Prostate gland (tissue), 2 donors: Measurements from ENCODE around the gene GHRH. TPM values are rescaled to one million over a fixed set of nuclear protein-coding genes. Genes with fewer than 3 reads are reported as not detected.
A peak's percentile ranks its signal among the peaks of the same experiment; 100 is the strongest.

ENCODE experiments used
- DNase-seq: peaks from one replicate; pipeline ENCODE4 v3.0.0-alpha.2; 2019; ENCODE audit warnings: low spot score
- H3K27ac ChIP-seq, 2 donors: fragments of 200-600 bp; sonication (generic); 2 replicates each; pipeline ENCODE4 v1.5.1; 2017 to 2019
- H3K27me3 ChIP-seq: fragments of 200-600 bp; sonication (generic); replicated peaks from 2 replicates; pipeline ENCODE4 v1.5.1; 2019; ENCODE audit not compliant: insufficient read depth
- H3K36me3 ChIP-seq, 2 donors: fragments of 200-600 bp; sonication (generic); 1 replicate in 1 of 2; 2 replicates in 1 of 2; pipeline versions ENCODE4 v1.5.1 to v1.8.1; 2017 to 2019
- H3K4me1 ChIP-seq: fragments of 200-600 bp; sonication (generic); replicated peaks from 2 replicates; pipeline ENCODE4 v1.5.1; 2019
- H3K4me3 ChIP-seq, 2 donors: fragments of 200-600 bp; sonication (generic); 2 replicates each; pipeline ENCODE4 v1.5.1; 2017 to 2019
- H3K9me3 ChIP-seq: fragments of 200-600 bp; sonication (generic); 2 replicates; pipeline ENCODE4 v1.5.1; 2017
- POLR2A ChIP-seq: fragments of 450-650 bp; IDR thresholded peaks from one replicate; pipeline ENCODE4 v1.6.1; 2016; ENCODE audit warnings: antibody characterized with exemption, mild to moderate bottlenecking
- POLR2AphosphoS5 ChIP-seq: sonication (generic); formaldehyde crosslinking; IDR thresholded peaks from one replicate; pipeline ENCODE4 v1.6.1; 2017; ENCODE audit warnings: antibody characterized with exemption
- WGBS: methylation state at CpG from one replicate; pipeline ENCODE4 v1.1.5; 2018; 5-methylcytosine and 5-hydroxymethylcytosine counted together
- intact Hi-C: fragments of 100-400 bp; cut with DNase I; formaldehyde crosslinking; loops from one replicate; pipeline ENCODE4 v1.14.2; 2022
- total RNA-seq, 2 donors: library from RNA; depleted of rRNA; stranded (reverse); fragments of >200 nt; gene quantifications; one replicate each; pipeline ENCODE4 v1.1.0, GENCODE V29; 2016
- TF ChIP-seq, protein P1 (sequence below), 4 experiments: fragments of 200-600 bp in 2 of 4; fragments of 450-650 bp in 2 of 4; sonication (generic) in 2 of 4; IDR thresholded peaks; 1 replicate in 3 of 4; 2 replicates in 1 of 4; pipeline ENCODE4 v1.5.1; 2016 to 2019; ENCODE audit warnings: antibody characterized with exemption in 4 of 4, mild to moderate bottlenecking in 2 of 4, moderate library complexity in 2 of 4

The GHRH gene
- total RNA-seq, 2 donors from 2014 or later = not detected

DNA sequence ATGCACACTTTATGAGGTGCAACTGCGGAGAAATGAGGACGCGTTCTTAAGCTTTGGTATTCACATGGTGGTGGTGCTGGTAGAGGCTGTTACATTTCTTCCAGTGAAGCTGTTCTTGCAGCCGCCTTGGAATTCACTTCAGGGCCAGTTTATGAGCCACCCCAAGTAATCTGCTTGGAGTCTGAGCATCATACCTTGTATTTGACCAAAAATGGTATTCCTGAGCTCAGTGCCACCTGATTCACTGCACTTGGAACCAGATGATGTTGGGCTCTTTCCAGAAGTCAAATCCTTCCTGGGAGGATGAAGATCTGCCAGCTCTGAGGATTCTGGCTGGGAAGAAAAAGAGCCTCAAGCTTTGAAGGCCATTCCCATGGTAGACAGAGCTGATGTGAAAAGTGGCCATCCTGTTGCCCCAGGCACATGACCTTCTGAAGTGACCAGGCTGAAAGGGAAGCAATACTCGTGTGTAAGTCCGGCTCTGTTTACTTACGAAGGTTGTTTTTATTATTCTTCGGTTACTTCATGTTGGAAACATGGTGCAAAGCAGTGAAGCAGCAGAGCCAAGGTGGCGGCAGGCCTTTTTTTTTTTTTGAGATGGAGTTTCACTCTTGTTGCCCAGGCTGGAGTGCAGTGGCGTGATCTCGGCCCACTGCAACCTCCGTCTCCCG, 35.6 kb upstream of the GHRH start:
- Histone ChIP-seq H3K4me3 (no peak overlapping the region), H3K27me3 (no peaks in the 10 kb centered on the region), H3K36me3 (no peaks in the 10 kb centered on the region), H3K4me1 (peaks cover 17% of the 10 kb centered on the region), H3K27ac (peak overlapping the region; percentile 63), H3K9me3 (no peaks in the 10 kb centered on the region)
- WGBS = 42% methylated on average over 13 of the region's 13 CpGs
- TF ChIP-seq POLR2AphosphoS5 = peak; percentile 66
- TF ChIP-seq POLR2A = no peak
- intact Hi-C loops = no loop called here
- peak; percentile 31 for DNase-seq

DNA sequence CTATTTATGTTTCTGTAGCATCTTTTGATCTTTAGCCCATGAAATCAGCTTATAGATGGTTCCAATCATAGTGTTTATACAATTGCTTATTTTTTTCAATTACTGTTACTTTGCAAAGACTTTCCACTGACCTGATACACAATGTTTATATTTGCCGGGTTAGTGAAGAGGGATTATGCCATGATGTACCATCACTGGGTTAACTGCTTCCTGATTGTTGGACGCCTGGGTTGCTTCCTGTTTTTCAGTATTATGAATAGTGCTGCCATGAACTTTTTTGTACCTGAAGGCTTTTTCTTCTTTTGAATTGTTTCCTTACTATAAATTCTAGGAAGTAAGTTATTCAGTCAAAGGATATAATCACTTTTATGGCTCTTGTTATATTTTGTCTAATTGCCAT, 34.8 kb upstream of the GHRH start:
- H3K4me3 ChIP-seq = no peak overlapping the region
- DNase-seq = no peak
- TF ChIP-seq POLR2A = no peak
- no peak for TF ChIP-seq POLR2AphosphoS5
- TF ChIP-seq, protein P1, sequence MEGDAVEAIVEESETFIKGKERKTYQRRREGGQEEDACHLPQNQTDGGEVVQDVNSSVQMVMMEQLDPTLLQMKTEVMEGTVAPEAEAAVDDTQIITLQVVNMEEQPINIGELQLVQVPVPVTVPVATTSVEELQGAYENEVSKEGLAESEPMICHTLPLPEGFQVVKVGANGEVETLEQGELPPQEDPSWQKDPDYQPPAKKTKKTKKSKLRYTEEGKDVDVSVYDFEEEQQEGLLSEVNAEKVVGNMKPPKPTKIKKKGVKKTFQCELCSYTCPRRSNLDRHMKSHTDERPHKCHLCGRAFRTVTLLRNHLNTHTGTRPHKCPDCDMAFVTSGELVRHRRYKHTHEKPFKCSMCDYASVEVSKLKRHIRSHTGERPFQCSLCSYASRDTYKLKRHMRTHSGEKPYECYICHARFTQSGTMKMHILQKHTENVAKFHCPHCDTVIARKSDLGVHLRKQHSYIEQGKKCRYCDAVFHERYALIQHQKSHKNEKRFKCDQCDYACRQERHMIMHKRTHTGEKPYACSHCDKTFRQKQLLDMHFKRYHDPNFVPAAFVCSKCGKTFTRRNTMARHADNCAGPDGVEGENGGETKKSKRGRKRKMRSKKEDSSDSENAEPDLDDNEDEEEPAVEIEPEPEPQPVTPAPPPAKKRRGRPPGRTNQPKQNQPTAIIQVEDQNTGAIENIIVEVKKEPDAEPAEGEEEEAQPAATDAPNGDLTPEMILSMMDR (IDR thresholded peaks at IDR 0.05) = no peak
- intact Hi-C loops = no loop called here
- peaks cover 17% of the 10 kb centered on the region for H3K4me1 ChIP-seq
- WGBS = 5% methylated on average over 2 of the region's 2 CpGs
- peak overlapping the region; percentile 63 for H3K27ac ChIP-seq
- no peaks in the 10 kb centered on the region for H3K9me3 ChIP-seq
- no peaks in the 10 kb centered on the region for H3K27me3 ChIP-seq
- H3K36me3 ChIP-seq = no peaks in the 10 kb centered on the region

DNA sequence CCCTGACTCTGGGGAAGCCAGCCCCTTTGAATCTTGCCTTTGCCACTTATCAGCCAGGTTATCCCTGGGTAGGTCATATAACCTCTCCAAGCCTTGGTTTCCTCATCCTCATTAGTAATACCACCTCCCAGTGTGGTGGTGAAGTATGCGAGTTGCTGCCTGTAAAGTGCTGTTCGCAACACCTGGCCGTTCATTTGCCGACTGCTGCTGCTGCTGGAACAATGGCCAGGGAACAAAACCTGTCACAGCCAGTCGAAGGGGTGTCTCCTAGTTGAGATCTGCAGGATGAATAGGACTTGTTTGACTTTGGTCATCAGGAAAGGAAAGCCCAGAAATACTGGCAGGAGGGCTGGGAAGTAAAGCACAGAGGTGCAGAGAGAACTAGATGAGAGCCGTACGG, 34.0 kb upstream of the GHRH start:
- Histone ChIP-seq H3K4me1 (peaks cover 17% of the 10 kb centered on the region), H3K27ac (peak overlapping the region; percentile 63), H3K36me3 (no peaks in the 10 kb centered on the region), H3K4me3 (no peak overlapping the region), H3K9me3 (no peaks in the 10 kb centered on the region), H3K27me3 (no peaks in the 10 kb centered on the region)
- DNase-seq = peak; percentile 30
- 50% methylated on average over 7 of the region's 7 CpGs for WGBS
- TF ChIP-seq, protein P1 (IDR thresholded peaks at IDR 0.05) = no peak
- TF ChIP-seq POLR2AphosphoS5 (peak; percentile 29), POLR2A (peak; percentile 23)
- intact Hi-C loops = no loop called here

DNA sequence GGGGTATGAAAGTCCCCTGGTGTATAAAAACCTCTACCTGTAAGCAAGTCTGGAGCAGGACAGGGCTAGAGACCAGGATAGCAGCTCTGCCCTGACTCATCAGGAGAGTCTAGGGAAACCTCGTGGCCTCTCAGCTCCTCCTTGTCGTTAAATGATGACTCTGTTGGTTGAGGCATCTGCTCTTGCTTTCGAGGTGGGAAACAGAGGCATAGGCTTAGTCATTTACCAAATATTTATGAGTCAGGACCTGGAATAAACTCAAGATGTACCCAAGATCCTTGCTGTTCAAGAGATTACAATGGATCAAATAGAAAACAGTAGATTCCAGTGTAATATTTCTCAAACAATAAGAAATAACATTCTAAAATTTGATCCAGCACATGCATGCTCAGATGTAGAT, 33.4 kb upstream of the GHRH start:
- H3K4me3 ChIP-seq = no peak overlapping the region
- no peaks in the 10 kb centered on the region for H3K27me3 ChIP-seq
- DNase-seq = no peak
- H3K4me1 ChIP-seq = peaks cover 17% of the 10 kb centered on the region
- 11% methylated on average over 3 of the region's 3 CpGs for WGBS
- TF ChIP-seq POLR2A (no peak), POLR2AphosphoS5 (peak; percentile 59)
- TF ChIP-seq, protein P1 (IDR thresholded peaks at IDR 0.05) = no peak
- intact Hi-C loops = no loop called here
- H3K9me3 ChIP-seq = no peaks in the 10 kb centered on the region
- no peaks in the 10 kb centered on the region for H3K36me3 ChIP-seq
- peak overlapping the region; percentile 63 for H3K27ac ChIP-seq

- Histone ChIP-seq H3K27ac (peak overlapping the region; percentile 14 to 63), H3K9me3 (no peaks in the 10 kb centered on the region), H3K36me3 (no peaks in the 10 kb centered on the region), H3K27me3 (no peaks in the 10 kb centered on the region), H3K4me3 (no peak overlapping the region), H3K4me1 (peaks cover 17% of the 10 kb centered on the region)
- intact Hi-C loops = no loop called here
- TF ChIP-seq POLR2AphosphoS5 (no peak), POLR2A (no peak)
- TF ChIP-seq, protein P1 (IDR thresholded peaks at IDR 0.05) = no peak
- DNase-seq = no peak
- WGBS = 64% methylated on average over 6 of the region's 6 CpGs
Observed at GRCh38 chr20:37294262-37294981, 32.8 kb upstream of the GHRH start.
